Suppressor macrophage (primary cell): Measurements from ENCODE around the gene HOXD4.

Experiments
- DNase-seq, 4 experiments: peaks; one replicate each; pipeline ENCODE4 v3.0.0-alpha.2; 2020 to 2022
- total RNA-seq, 17 experiments: gene quantifications; one replicate each; lab custom pipeline; 2026; ENCODE audit warnings: mixed read lengths in 6 of 17, inconsistent platforms in 3 of 17; lab: John Stamatoyannopoulos, UW

HOXD4 gene
- total RNA-seq, result 0 to 0.11 (median 0) reads per million in 17 experiments

- no peak for DNase-seq
Observed at GRCh38 chr2:176151442-176152287, at the start of gene HOXD4. TSS of gene HOXD4 (plus strand) at chr2:176151550. CDS start at chr2:176151634, 84 bp downstream.

GRCh38 chr2:176101842-176102241 is 49.5 kb upstream of the HOXD4 start:
- DNase-seq, result no peak

- DNase-seq, result no peak
Observed at GRCh38 chr2:176102309-176102866, 49.0 kb upstream of the HOXD4 start.

GRCh38 chr2:176103194-176103593 is 48.2 kb upstream of the HOXD4 start:
- DNase-seq, result no peak

GRCh38 chr2:176103742-176104315 is 47.5 kb upstream of the HOXD4 start:
- no peak for DNase-seq

- DNase-seq, result peak in 1 of 4 experiments; percentile 9
Observed at GRCh38 chr2:176104316-176105077, 46.9 kb upstream of the HOXD4 start.

- DNase-seq, result no peak
Observed at GRCh38 chr2:176105078-176105729, 46.1 kb upstream of the HOXD4 start.

GRCh38 chr2:176105730-176106580 is 45.4 kb upstream of the HOXD4 start:
- no peak for DNase-seq

GRCh38 chr2:176106581-176107539 is 44.5 kb upstream of the HOXD4 start, which contains the start of gene HOXD11:
TSS of gene HOXD11 (plus strand) at chr2:176107280. CDS start at chr2:176107356, 76 bp downstream.
- peak in 1 of 4 experiments; percentile 22 for DNase-seq

- DNase-seq, result peak in 1 of 4 experiments; percentile 36
Observed at GRCh38 chr2:176107731-176108181, 43.6 kb upstream of the HOXD4 start.

- no peak for DNase-seq
Observed at GRCh38 chr2:176109192-176109901, 42.0 kb upstream of the HOXD4 start.

- DNase-seq, result no peak
Observed at GRCh38 chr2:176109946-176110345, 41.4 kb upstream of the HOXD4 start.

GRCh38 chr2:176110415-176111308 is 40.7 kb upstream of the HOXD4 start:
- DNase-seq, result no peak

- DNase-seq, result peak; percentile 35 to 54 (median 42)
Observed at GRCh38 chr2:176111309-176111663, 40.1 kb upstream of the HOXD4 start.

- DNase-seq, result no peak
Observed at GRCh38 chr2:176111846-176112374, 39.4 kb upstream of the HOXD4 start.

GRCh38 chr2:176112375-176113302 is 38.7 kb upstream of the HOXD4 start:
- DNase-seq, result no peak
